Tongue (tissue), 2 donors: Measurements from ENCODE around the gene PIGB. TPM values are rescaled to one million over a fixed set of nuclear protein-coding genes. Genes with fewer than 3 reads are reported as not detected.
"Not testable (repeated sequence)": the region's sequence is repeated elsewhere in the genome, so short reads cannot be mapped to it uniquely, and the experiment has no call there.

Experiments
- DNase-seq: peaks from one replicate; pipeline ENCODE4 v3.0.0-alpha.2; 2015
- total RNA-seq: library from RNA; depleted of rRNA; stranded (reverse); fragments of >200 nt; gene quantifications from one replicate; pipeline ENCODE4 v1.2.3, GENCODE V29; 2014

Gene PIGB
- total RNA-seq, 1 donor from 2014 or later: 6.4 TPM

- DNase-seq: no peak
Measured at GRCh38 chr15:55383687-55384086, 64.7 kb downstream of the PIGB start.

GRCh38 chr15:55387027-55387426 is 68.0 kb downstream of the PIGB start:
- no peak for DNase-seq

DNA sequence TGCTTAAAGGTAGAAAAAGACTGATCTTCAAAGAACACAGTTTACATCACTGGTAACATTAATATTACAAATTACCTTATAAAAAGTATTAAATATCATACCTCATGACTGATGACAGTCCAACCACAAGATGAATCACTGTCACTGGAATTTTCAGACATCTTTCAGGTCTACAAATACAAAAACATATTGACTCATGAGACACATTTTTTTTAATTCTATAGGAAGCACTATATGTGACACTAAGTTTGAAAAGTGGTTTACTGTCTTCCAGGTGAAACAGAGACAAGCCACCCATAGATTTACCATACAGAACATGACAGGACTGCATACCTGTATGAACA is 70.2 kb downstream of the PIGB start:
- no peak for DNase-seq

DNA sequence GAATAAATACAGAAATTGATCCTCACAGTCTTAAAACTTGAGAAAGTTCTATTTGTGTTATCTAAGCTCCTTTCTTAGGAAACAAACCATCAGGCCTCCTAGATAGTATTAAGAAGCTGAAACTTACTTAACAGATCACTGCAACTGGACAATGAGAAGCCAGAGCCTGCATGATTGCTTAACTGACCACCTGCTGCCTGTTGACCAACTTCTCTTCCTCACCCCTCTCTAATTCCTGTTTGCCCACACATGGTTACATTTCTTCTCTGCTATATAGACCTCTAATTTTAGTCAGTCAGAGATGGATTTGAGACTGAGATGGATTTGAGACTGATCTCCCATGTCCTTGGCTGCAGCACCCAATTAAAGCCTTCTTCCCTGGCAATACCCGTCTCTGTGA is 75.7 kb downstream of the PIGB start:
- no peak for DNase-seq

GRCh38 chr15:55398243-55398642 is 79.2 kb downstream of the PIGB start:
- no peak for DNase-seq

DNA sequence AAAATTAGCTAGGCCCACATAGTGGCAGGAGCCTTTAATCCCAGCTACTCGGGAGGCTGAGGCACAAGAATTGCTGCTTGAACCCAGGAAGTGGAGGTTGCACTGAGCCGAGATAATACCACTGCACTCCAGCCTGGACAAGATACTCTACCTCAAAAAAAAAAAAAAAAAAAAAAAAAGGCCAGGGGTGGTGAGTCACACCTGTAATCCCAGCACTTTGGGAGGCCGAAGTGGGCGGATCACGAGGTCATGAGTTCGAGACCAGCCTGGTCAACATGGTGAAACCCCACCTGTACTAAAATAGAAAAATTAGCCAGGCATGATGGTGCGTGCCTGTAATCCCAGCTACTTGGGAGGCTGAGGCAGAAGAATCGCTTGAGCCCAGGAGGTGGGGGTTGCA is 81.0 kb downstream of the PIGB start:
- not testable (repeated sequence) for DNase-seq

- no peak for DNase-seq
Measured at GRCh38 chr15:55401786-55402246, 82.8 kb downstream of the PIGB start.

- no peak for DNase-seq
Measured at GRCh38 chr15:55402707-55403106, 83.7 kb downstream of the PIGB start.

- DNase-seq: no peak
Measured at GRCh38 chr15:55403531-55403930, 84.5 kb downstream of the PIGB start.

Other genes starting within 250 kb of the PIGB start
- 88.9 TPM for gene RSL24D1, start 122.3 kb upstream of the PIGB start, total RNA-seq
- 16.2 TPM for gene RAB27A, start 29.4 kb upstream of the PIGB start, total RNA-seq
- 8.6 TPM for gene PIGBOS1, start 99 bp upstream of the PIGB start, total RNA-seq
- 49.1 TPM for gene CCPG1, start 89.1 kb downstream of the PIGB start, total RNA-seq
- gene PIERCE2, start 89.3 kb downstream of the PIGB start, total RNA-seq: not detected
- gene DNAAF4, start 189.0 kb downstream of the PIGB start, total RNA-seq: 3.1 TPM